NCI-H2196 treated with DMSO at 0.1 percent for 48 hours (cell line): Measurements from ENCODE around the gene MPG.
A peak's percentile ranks its signal among the peaks of the same experiment; 100 is the strongest.

ENCODE experiments used
- DNase-seq: peaks from one replicate; lab custom pipeline; 2025; ENCODE audit not compliant: unreplicated experiment; lab: John Stamatoyannopoulos, UW

The MPG gene

GRCh38 chr16:66309-67182 is 11.5 kb upstream of the MPG start:
- DNase-seq, result no peak

- DNase-seq, result peak; percentile 34
Measured at GRCh38 chr16:67183-67791, 10.7 kb upstream of the MPG start.

- DNase-seq, result no peak
Measured at GRCh38 chr16:67884-68789, 9.9 kb upstream of the MPG start.

- no peak for DNase-seq
Measured at GRCh38 chr16:69181-69580, 8.8 kb upstream of the MPG start.

GRCh38 chr16:71210-71539 is 6.8 kb upstream of the MPG start:
- DNase-seq, result no peak

- no peak for DNase-seq
Measured at GRCh38 chr16:71540-72401, 6.3 kb upstream of the MPG start.

- no peak for DNase-seq
Measured at GRCh38 chr16:72561-73548, 5.2 kb upstream of the MPG start, which contains the start of gene RHBDF1. TSS of gene RHBDF1 (minus strand) at chr16:72631. CDS start at chr16:65015, 7,616 bp downstream.

- DNase-seq, result no peak
Measured at GRCh38 chr16:74051-74746, 3.8 kb upstream of the MPG start.

GRCh38 chr16:74747-75334 is 3.2 kb upstream of the MPG start:
- no peak for DNase-seq

GRCh38 chr16:75580-76501 is 2.2 kb upstream of the MPG start:
- DNase-seq, result no peak

- DNase-seq, result peak; percentile 41
Measured at GRCh38 chr16:76535-77272, 1.3 kb upstream of the MPG start.

- DNase-seq, result no peak
Measured at GRCh38 chr16:77273-77806, 685 bp upstream of the MPG start.

- no peak for DNase-seq
Measured at GRCh38 chr16:78444-79150, 572 bp downstream of the MPG start.

- no peak for DNase-seq
Measured at GRCh38 chr16:79151-80054, 1.4 kb downstream of the MPG start.

- DNase-seq, result no peak
Measured at GRCh38 chr16:83060-83603, 5.1 kb downstream of the MPG start.
